DND-41 (cell line): ENCODE measurements around the gene CEP192.
A peak's percentile ranks its signal among the peaks of the same experiment; 100 is the strongest.

Source experiments
- ATAC-seq: fragments of 200-7000 bp; cut with Tn5 transposase; 3 replicates; pipeline ENCODE4 v1.9.1; 2021; ENCODE audit warnings: low read depth; ENCODE audit not compliant: insufficient read depth
- DNase-seq: peaks from one replicate; pipeline ENCODE4 v3.0.0-alpha.2; 2020
- H2AFZ ChIP-seq: 2 replicates; pipeline ENCODE4 v1.6.0; 2012; ENCODE audit warnings: low read depth, low read length
- H3K27ac ChIP-seq: 2 replicates; pipeline ENCODE4 v1.5.1; 2012; ENCODE audit warnings: low read length, inconsistent platforms
- H3K27me3 ChIP-seq: fragments of 200-600 bp; sonication (generic); 2 replicates; pipeline ENCODE4 v1.6.0; 2012; ENCODE audit warnings: low read length, mild to moderate bottlenecking, inconsistent platforms; ENCODE audit not compliant: insufficient read depth, poor library complexity
- H3K36me3 ChIP-seq: 2 replicates; pipeline ENCODE4 v1.5.1; 2012; ENCODE audit warnings: low read length, inconsistent platforms; ENCODE audit not compliant: insufficient read depth
- H3K4me1 ChIP-seq: 2 replicates; pipeline ENCODE4 v1.5.1; 2012; ENCODE audit warnings: mild to moderate bottlenecking, low read length; ENCODE audit not compliant: insufficient read depth
- H3K4me2 ChIP-seq: 2 replicates; pipeline ENCODE4 v1.6.0; 2012; ENCODE audit warnings: mild to moderate bottlenecking, moderate library complexity, low read length, inconsistent platforms; ENCODE audit not compliant: insufficient read depth
- H3K4me3 ChIP-seq, 2 experiments: fragments of 200-600 bp in 1 of 2; shearing (Covaris generic) in 1 of 2; 2 replicates each; pipeline ENCODE4 v1.5.1; 2012 to 2016; ENCODE audit warnings: inconsistent platforms in 2 of 2, low read length in 2 of 2, mild to moderate bottlenecking in 2 of 2, low read depth in 1 of 2, moderate library complexity in 1 of 2
- H3K79me2 ChIP-seq: 2 replicates; pipeline ENCODE4 v1.6.0; 2012; ENCODE audit warnings: low read length, inconsistent platforms; ENCODE audit not compliant: insufficient read depth
- H3K9ac ChIP-seq: 2 replicates; pipeline ENCODE4 v1.6.0; 2012; ENCODE audit warnings: low read depth, mild to moderate bottlenecking, inconsistent platforms, low read length, moderate library complexity
- H3K9me3 ChIP-seq: 2 replicates; pipeline ENCODE4 v1.5.1; 2012; ENCODE audit warnings: low read length, moderate library complexity, mild to moderate bottlenecking, inconsistent platforms; ENCODE audit not compliant: insufficient read depth, severe bottlenecking
- H4K20me1 ChIP-seq: 2 replicates; pipeline ENCODE4 v1.6.0; 2012; ENCODE audit warnings: low read length; ENCODE audit not compliant: insufficient read depth
- CTCF ChIP-seq: IDR thresholded peaks from 2 replicates; pipeline ENCODE4 v1.5.1; 2012; ENCODE audit warnings: borderline replicate concordance, low read length, moderate library complexity, mild to moderate bottlenecking; ENCODE audit not compliant: poor library complexity, severe bottlenecking; ENCODE audit errors: extremely low read depth
- EZH2 ChIP-seq: IDR thresholded peaks from 3 replicates; pipeline ENCODE4 v1.6.1; 2012; ENCODE audit warnings: borderline replicate concordance, low read depth, mild to moderate bottlenecking, moderate library complexity, low read length, inconsistent platforms; ENCODE audit not compliant: severe bottlenecking

The CEP192 gene

GRCh38 chr18:13103366-13103765 lies 112.2 kb downstream of the CEP192 start:
- no peak for ATAC-seq
- H3K4me3 ChIP-seq = no peak overlapping the region

DNA sequence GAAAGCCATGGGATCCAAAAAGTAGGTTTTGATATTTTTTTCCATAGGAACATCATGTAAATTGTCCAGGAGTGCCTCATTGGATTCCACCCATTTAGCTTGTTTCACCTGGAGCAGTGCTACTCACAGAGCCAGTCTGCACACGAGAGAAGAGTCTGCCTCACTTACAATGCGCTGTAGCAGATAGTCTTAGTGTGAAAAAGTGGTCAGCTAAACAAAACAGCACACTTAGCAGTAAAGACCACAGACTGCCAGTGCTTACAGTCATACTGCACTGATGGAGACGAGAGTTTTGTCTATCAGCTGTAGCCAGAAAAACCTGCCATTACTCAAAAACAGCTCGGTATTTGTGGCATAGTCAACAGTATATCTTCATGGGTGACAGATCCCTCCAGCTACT lies 113.9 kb downstream of the CEP192 start:
- Histone ChIP-seq H3K4me2 (no peak overlapping the region), H3K4me1 (no peaks in the 10 kb centered on the region), H3K4me3 (no peak overlapping the region), H3K27me3 (no peaks in the 10 kb centered on the region), H3K79me2 (no peaks in the 10 kb centered on the region), H3K9ac (no peak overlapping the region), H3K9me3 (no peaks in the 10 kb centered on the region), H2AFZ (no peak overlapping the region), H4K20me1 (no peaks in the 10 kb centered on the region), H3K27ac (no peak overlapping the region), H3K36me3 (peaks cover 94% of the 10 kb centered on the region)
- DNase-seq = no peak
- no peak for ATAC-seq
- TF ChIP-seq CTCF = no peak
- no peak for TF ChIP-seq EZH2

More at GRCh38 chr18:13103366-13103765, 112.2 kb downstream of the CEP192 start:
- Histone ChIP-seq H3K9ac (no peak overlapping the region), H3K79me2 (no peaks in the 10 kb centered on the region), H3K36me3 (peaks cover 93% of the 10 kb centered on the region), H4K20me1 (no peaks in the 10 kb centered on the region), H3K27me3 (no peaks in the 10 kb centered on the region), H3K9me3 (no peaks in the 10 kb centered on the region), H3K4me1 (no peaks in the 10 kb centered on the region), H3K27ac (no peak overlapping the region), H2AFZ (no peak overlapping the region), H3K4me2 (no peak overlapping the region)
- TF ChIP-seq CTCF (peak; percentile 51), EZH2 (no peak)
- no peak for DNase-seq

DNA sequence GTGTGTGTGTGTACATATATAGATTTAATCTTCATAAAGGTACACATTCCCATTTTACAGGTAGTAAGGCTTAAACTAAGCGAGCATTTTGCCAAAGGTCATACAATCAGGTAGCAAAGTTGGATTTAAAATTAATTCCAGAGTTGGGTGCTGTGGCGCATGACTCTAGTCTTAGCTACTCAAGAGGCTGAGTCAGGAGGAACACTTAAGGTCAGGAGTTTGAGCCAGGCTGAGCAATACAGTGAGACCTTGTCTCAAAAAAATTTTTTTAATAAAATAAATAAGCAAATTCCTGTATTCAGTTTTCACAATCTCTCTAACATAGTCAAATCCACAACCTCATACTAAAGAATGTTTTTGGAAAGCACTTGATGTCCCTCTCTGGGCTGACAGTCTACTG lies 115.9 kb downstream of the CEP192 start:
- ATAC-seq (no peak), DNase-seq (no peak)
- Histone ChIP-seq H3K9me3 (no peaks in the 10 kb centered on the region), H3K4me3 (no peak overlapping the region), H3K4me2 (no peak overlapping the region), H3K36me3 (peaks cover 90% of the 10 kb centered on the region), H2AFZ (no peak overlapping the region), H3K27ac (no peak overlapping the region), H3K4me1 (no peaks in the 10 kb centered on the region), H4K20me1 (no peaks in the 10 kb centered on the region), H3K79me2 (no peaks in the 10 kb centered on the region), H3K27me3 (no peaks in the 10 kb centered on the region), H3K9ac (no peak overlapping the region)
- no peak for TF ChIP-seq CTCF

- no peak overlapping the region for H3K9ac ChIP-seq
- H3K27ac ChIP-seq = no peak overlapping the region
- no peaks in the 10 kb centered on the region for H3K79me2 ChIP-seq
- no peaks in the 10 kb centered on the region for H3K4me1 ChIP-seq
- no peak overlapping the region for H3K4me2 ChIP-seq
- DNase-seq (no peak), ATAC-seq (no peak)
- TF ChIP-seq EZH2 (no peak), CTCF (no peak)
- no peak overlapping the region for H3K4me3 ChIP-seq
- no peaks in the 10 kb centered on the region for H3K9me3 ChIP-seq
- H2AFZ ChIP-seq = no peak overlapping the region
- H4K20me1 ChIP-seq = no peaks in the 10 kb centered on the region
- peaks cover 90% of the 10 kb centered on the region for H3K36me3 ChIP-seq
- no peaks in the 10 kb centered on the region for H3K27me3 ChIP-seq
Measured at GRCh38 chr18:13108330-13108729, 117.2 kb downstream of the CEP192 start.
